Upper lobe of right lung (tissue), 1 donor: Measurements from ENCODE around the gene NEK4. TPM values are rescaled to one million over a fixed set of nuclear protein-coding genes. Genes with fewer than 3 reads are reported as not detected.

Experiments used
- ATAC-seq: fragments of 200-7000 bp; cut with Tn5 transposase; one replicate; pipeline ENCODE4 v1.9.1; 2020; ENCODE audit warnings: mild to moderate bottlenecking, moderate library complexity
- DNase-seq: peaks from one replicate; pipeline ENCODE4 v3.0.0-alpha.2; 2020
- H3K27ac ChIP-seq: fragments of 200-600 bp; one replicate; pipeline ENCODE4 v1.8.0; 2022
- H3K27me3 ChIP-seq: fragments of 200-600 bp; one replicate; pipeline ENCODE4 v1.8.0; 2022; ENCODE audit warnings: mild to moderate bottlenecking
- H3K36me3 ChIP-seq: fragments of 200-600 bp; one replicate; pipeline ENCODE4 v1.8.0; 2022
- H3K4me1 ChIP-seq: fragments of 200-600 bp; one replicate; pipeline ENCODE4 v1.8.0; 2022
- H3K4me3 ChIP-seq: fragments of 200-600 bp; one replicate; pipeline ENCODE4 v1.8.0; 2022; ENCODE audit warnings: mild to moderate bottlenecking
- H3K9me3 ChIP-seq: fragments of 200-600 bp; one replicate; pipeline ENCODE4 v1.8.0; 2022
- CTCF ChIP-seq: fragments of 200-600 bp; IDR thresholded peaks from one replicate; pipeline ENCODE4 v1.8.0; 2022; ENCODE audit warnings: antibody characterized with exemption
- intact Hi-C: fragments of 100-400 bp; cut with DNase I; formaldehyde crosslinking; loops from one replicate; pipeline ENCODE4 v1.11.0; 2022
- total RNA-seq: library from RNA; stranded (reverse); fragmentation: NEBNext Ultra II Directional; extraction: Animal tissue kit (Norgen Biotek cat#: 25700); gene quantifications from one replicate; pipeline ENCODE4 v1.2.1, GENCODE V29; 2021
- donor health status: DM: no; HTN: yes; CAD: no; lungs with severe emphysema.

Gene NEK4
- total RNA-seq, 1 donor from 2014 or later: 27.2 TPM

DNA sequence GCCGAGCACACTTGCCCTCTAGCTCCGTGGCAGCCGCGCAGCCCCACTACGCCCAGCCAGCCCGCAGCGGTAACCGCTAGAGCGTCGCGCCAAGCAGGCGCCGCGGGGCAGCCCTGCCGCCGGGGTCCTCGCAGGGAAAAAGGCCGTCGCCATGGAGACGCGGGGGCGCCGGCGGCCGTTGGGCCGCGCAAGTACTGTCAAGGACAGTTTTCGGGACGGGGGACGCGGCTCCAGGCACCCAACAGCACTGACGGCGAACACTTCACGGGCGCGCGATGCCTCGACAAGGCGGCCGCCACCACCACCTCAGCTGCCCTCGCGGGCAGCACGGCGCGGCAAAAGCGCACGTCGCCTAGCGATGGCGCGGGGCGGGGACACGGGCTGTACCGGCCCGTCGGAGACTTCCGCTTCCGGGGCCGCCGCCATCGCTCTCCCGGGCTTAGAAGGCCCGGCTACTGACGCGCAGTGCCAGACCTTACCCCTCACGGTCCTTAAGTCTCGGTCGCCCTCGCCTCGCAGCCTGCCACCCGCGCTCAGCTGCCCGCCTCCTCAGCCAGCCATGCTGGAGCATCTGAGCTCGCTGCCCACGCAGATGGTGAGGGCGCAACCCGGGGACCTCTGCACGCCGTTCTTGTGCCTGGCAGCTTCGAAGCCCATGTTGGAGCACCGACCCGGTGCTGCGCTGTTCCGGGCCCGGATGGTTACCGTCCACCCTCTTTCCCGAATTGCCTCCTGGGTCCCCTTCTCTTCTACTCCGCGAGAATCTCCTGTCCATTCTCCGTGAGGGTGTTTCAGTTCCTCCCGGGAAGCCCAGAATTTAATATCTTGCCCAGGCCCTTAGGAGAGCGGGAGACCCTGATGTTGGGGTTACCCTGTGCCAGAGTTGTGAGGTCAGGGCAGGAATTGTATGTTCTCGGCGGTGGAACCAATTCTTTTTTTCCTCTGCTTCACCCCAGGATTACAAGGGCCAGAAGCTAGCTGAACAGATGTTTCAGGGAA is 64.8 kb downstream of the NEK4 start, which contains the start of the genes GLT8D1 and SPCS1:
GLT8D1 (minus strand) TSS at position 104 of the 999 bp plus-strand sequence. CDS start 5,331 bp downstream, outside the sequence.
SPCS1 (plus strand) TSS at position 419 of the 999 bp plus-strand sequence; CDS start at position 560, 141 bp downstream.
- intact Hi-C loops: no loop called here
- peak; percentile 95 for DNase-seq

GRCh38 chr3:52705438-52705687 is 65.4 kb downstream of the NEK4 start:
- peaks cover 30% of the 10 kb centered on the region for H3K4me1 ChIP-seq
- intact Hi-C loops: no loop called here
- H3K27me3 ChIP-seq: no peaks in the 10 kb centered on the region
- no peaks in the 10 kb centered on the region for H3K9me3 ChIP-seq
- H3K36me3 ChIP-seq: peaks cover 19% of the 10 kb centered on the region
- DNase-seq (no peak), ATAC-seq (no peak)
- H3K4me3 ChIP-seq: peak overlapping the region; percentile 95
- peak overlapping the region; percentile 89 for H3K27ac ChIP-seq
- TF ChIP-seq CTCF: no peak

More for the DNA sequence above, 64.8 kb downstream of the NEK4 start, which contains the start of the genes GLT8D1 and SPCS1:
- Histone ChIP-seq H3K36me3 (peaks cover 19% of the 10 kb centered on the region), H3K4me3 (peak within 1 kb of the TSS; percentile 95), H3K9me3 (no peaks in the 10 kb centered on the region), H3K27me3 (no peaks in the 10 kb centered on the region), H3K27ac (peak within 1 kb of the TSS; percentile 89), H3K4me1 (peaks cover 30% of the 10 kb centered on the region)
- ATAC-seq: peak; percentile 97
- TF ChIP-seq CTCF: no peak

- no peak for DNase-seq
- H3K4me1 ChIP-seq: peaks cover 30% of the 10 kb centered on the region
- no peaks in the 10 kb centered on the region for H3K9me3 ChIP-seq
- ATAC-seq: peak; percentile 5
- H3K4me3 ChIP-seq: peak overlapping the region; percentile 95
- H3K36me3 ChIP-seq: peaks cover 23% of the 10 kb centered on the region
- peak overlapping the region; percentile 89 for H3K27ac ChIP-seq
- intact Hi-C loops: no loop called here
- H3K27me3 ChIP-seq: no peaks in the 10 kb centered on the region
- TF ChIP-seq CTCF: no peak
These were observed 65.9 kb downstream of the NEK4 start for GRCh38 chr3:52704611-52705437.

DNA sequence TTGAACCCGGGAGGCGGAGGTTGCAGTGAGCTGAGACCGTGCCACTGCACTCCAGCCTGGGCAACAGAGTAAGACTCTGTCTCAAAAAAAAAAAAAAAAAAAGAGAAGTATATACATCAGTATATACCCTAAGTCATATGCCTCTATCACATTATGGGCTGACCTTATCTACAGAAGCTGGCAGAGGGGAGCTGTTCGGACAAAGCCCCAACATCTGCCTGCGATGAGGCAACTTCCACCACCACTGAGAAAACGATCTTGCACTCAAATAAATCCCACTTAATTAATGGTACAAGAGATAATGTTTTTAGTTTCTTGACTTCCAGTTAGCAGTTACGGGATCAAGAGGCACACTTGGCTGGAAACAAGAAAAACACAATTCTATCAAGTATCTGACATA is 67.4 kb downstream of the NEK4 start:
- intact Hi-C loops: no loop called here
- DNase-seq: no peak
- no peak overlapping the region for H3K27ac ChIP-seq
- TF ChIP-seq CTCF: no peak
- H3K4me3 ChIP-seq: no peak overlapping the region
- no peak for ATAC-seq
- H3K27me3 ChIP-seq: no peaks in the 10 kb centered on the region
- H3K36me3 ChIP-seq: peaks cover 17% of the 10 kb centered on the region
- H3K9me3 ChIP-seq: no peaks in the 10 kb centered on the region
- H3K4me1 ChIP-seq: peaks cover 30% of the 10 kb centered on the region

GRCh38 chr3:52697632-52697965 is 73.1 kb downstream of the NEK4 start:
- no peak for TF ChIP-seq CTCF
- ATAC-seq: no peak
- Histone ChIP-seq H3K4me1 (no peaks in the 10 kb centered on the region), H3K27ac (no peak overlapping the region), H3K9me3 (no peaks in the 10 kb centered on the region), H3K4me3 (no peak overlapping the region), H3K27me3 (no peaks in the 10 kb centered on the region), H3K36me3 (peaks cover 66% of the 10 kb centered on the region)
- intact Hi-C loops: no loop called here
- DNase-seq: no peak
